Left ventricle myocardium inferior (tissue), 1 donor: ENCODE measurements around the gene PTH1R. TPM values are rescaled to one million over a fixed set of nuclear protein-coding genes. Genes with fewer than 3 reads are reported as not detected.

Experiments used
- DNase-seq: peaks from one replicate; pipeline ENCODE4 v3.0.0-alpha.2; 2020
- H3K27ac ChIP-seq: fragments of 200-600 bp; replicated peaks from 2 replicates; pipeline ENCODE4 v1.8.0; 2021
- H3K27me3 ChIP-seq: fragments of 200-600 bp; 2 replicates; pipeline ENCODE4 v1.8.0; 2021; ENCODE audit warnings: low read depth
- H3K36me3 ChIP-seq: fragments of 200-600 bp; 2 replicates; pipeline ENCODE4 v1.8.0; 2021
- H3K4me1 ChIP-seq: fragments of 200-600 bp; 2 replicates; pipeline ENCODE4 v1.8.0; 2021
- H3K4me3 ChIP-seq: fragments of 200-600 bp; 2 replicates; pipeline ENCODE4 v1.8.0; 2021; ENCODE audit warnings: mild to moderate bottlenecking, moderate library complexity
- H3K9me3 ChIP-seq: fragments of 200-600 bp; replicated peaks from 2 replicates; pipeline ENCODE4 v1.8.0; 2021
- intact Hi-C: fragments of 100-400 bp; cut with micrococcal nuclease; formaldehyde crosslinking; loops from one replicate; pipeline ENCODE4 v1.11.0; 2022
- total RNA-seq: library from RNA; stranded (reverse); fragmentation: NEBNext Ultra II Directional; extraction: Animal tissue kit (Norgen Biotek cat#: 25700); gene quantifications from one replicate; pipeline ENCODE4 v1.2.1, GENCODE V29; 2021
- TF ChIP-seq, protein P1 (sequence below): fragments of 200-600 bp; IDR thresholded peaks from 2 replicates; pipeline ENCODE4 v1.8.0; 2021; ENCODE audit warnings: antibody characterized with exemption, mild to moderate bottlenecking, borderline replicate concordance
- donor health status: DM: no; HTN: yes; CAD: no; lungs with severe emphysema.

The PTH1R gene
- total RNA-seq, 1 donor from 2014 or later = 6.4 TPM

DNA sequence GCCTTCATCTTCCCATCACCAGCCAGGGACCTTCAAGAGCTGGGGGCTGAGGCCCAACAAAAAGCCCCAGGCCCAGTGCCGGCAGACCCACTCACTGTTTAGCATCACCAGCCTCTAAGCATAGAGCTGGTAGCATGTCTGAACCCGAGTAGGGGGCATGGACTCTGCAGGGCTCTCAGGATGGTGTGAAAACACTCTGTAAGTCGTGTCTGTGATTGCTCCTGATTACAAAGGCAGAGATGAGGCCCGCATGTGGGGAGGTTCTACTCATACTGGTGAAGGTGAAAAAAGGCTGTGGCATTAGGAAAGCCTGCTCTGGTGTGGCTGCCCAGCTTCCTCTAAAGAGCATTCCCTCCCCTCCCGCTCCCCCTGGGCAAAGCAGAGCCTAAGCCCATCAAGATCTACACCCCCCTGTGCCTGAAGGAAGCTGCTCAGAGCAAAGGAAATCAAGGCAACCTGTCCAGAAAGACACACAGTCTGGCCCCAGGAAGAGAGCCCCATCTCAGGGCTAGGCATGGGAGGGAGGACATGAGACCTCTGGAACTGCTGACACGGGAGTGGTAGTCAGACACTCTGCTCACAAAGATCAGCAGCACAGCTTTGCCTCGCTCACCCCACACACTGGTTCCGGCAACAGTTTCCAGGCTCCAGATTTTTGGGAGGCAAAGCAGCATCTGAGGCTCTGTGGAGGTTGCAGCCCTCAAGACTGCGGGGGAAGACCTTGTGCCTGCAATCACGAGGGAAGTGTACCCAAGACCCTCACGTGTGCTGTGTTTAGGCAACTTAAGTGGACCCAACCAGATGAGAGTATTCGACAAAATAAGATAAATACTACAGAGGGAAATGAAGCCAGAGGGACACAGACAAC is 62.3 kb downstream of the PTH1R start:
- Histone ChIP-seq H3K9me3 (no peaks in the 10 kb centered on the region), H3K27me3 (no peaks in the 10 kb centered on the region), H3K36me3 (peaks cover 25% of the 10 kb centered on the region), H3K27ac (peak overlapping the region; percentile 90), H3K4me3 (no peak overlapping the region), H3K4me1 (peaks cover 94% of the 10 kb centered on the region)
- TF ChIP-seq, protein P1, sequence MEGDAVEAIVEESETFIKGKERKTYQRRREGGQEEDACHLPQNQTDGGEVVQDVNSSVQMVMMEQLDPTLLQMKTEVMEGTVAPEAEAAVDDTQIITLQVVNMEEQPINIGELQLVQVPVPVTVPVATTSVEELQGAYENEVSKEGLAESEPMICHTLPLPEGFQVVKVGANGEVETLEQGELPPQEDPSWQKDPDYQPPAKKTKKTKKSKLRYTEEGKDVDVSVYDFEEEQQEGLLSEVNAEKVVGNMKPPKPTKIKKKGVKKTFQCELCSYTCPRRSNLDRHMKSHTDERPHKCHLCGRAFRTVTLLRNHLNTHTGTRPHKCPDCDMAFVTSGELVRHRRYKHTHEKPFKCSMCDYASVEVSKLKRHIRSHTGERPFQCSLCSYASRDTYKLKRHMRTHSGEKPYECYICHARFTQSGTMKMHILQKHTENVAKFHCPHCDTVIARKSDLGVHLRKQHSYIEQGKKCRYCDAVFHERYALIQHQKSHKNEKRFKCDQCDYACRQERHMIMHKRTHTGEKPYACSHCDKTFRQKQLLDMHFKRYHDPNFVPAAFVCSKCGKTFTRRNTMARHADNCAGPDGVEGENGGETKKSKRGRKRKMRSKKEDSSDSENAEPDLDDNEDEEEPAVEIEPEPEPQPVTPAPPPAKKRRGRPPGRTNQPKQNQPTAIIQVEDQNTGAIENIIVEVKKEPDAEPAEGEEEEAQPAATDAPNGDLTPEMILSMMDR = no peak
- intact Hi-C loops = no loop called here
- DNase-seq = no peak

DNA sequence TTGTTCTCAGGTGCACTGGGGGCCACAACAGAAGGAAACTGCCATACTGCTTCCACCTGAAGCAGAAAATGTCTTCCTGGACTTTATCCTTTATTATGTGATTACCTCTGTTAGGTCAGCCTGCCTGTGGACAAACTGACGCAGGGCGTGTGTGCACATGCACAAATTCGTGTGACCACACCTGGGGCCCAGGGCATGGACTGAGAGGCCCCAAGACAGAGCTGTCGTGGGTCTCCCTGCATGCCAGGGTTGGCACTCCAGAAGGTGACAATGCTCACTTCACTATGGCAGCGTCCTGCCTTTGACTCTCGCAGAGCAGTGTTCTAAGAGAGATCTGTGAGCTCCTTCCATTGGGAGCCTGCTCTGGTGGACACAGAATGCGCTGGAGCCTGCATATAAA is 64.6 kb downstream of the PTH1R start:
- no peaks in the 10 kb centered on the region for H3K9me3 ChIP-seq

DNA sequence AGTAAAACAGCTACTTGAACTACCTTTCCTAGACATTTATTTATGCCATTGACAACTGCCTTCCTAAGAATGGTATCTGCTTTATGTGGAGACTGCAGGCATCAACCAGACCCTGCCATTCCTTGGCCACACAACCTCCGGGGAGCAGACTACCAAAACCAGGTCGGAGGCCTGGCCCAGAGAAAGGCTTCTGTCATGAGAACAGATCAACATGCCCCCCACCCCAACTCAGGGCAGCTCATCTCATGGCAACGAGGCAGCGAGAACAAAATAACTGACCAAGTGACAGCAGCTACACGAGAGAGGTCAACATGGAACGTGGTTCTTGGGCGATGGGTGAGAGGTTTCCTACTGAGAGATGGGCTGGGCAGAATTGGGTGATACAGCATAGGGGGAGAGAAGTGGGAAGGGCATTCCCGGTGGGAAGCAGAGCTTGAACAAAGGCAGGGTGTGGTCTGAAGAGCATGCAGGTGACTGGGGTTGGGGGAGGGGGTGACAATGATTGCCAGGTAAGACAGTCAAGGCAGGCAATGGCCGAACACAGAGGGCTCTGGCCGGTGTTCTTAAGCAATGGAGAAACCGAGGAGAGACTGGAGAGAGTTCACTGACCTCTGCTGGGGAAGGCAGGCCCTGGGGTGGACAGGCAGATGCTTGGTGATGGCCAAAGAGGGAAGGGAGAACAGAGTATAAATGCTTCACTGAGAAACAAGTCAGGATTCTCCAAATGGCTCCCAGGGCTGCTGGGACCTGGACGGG is 65.1 kb downstream of the PTH1R start:
- DNase-seq = no peak
- intact Hi-C loops = no loop called here
- Histone ChIP-seq H3K9me3 (no peaks in the 10 kb centered on the region), H3K36me3 (peaks cover 19% of the 10 kb centered on the region), H3K27me3 (no peaks in the 10 kb centered on the region), H3K4me1 (peaks cover 94% of the 10 kb centered on the region), H3K4me3 (peak overlapping the region; percentile 7), H3K27ac (peak overlapping the region; percentile 81)
- TF ChIP-seq, protein P1 = no peak

More for the DNA sequence above, 64.6 kb downstream of the PTH1R start:
- Histone ChIP-seq H3K4me3 (no peak overlapping the region), H3K27me3 (no peaks in the 10 kb centered on the region), H3K27ac (peak overlapping the region; percentile 81), H3K36me3 (peaks cover 24% of the 10 kb centered on the region), H3K4me1 (peaks cover 94% of the 10 kb centered on the region)
- intact Hi-C loops = no loop called here
- TF ChIP-seq, protein P1 = no peak
- no peak for DNase-seq

DNA sequence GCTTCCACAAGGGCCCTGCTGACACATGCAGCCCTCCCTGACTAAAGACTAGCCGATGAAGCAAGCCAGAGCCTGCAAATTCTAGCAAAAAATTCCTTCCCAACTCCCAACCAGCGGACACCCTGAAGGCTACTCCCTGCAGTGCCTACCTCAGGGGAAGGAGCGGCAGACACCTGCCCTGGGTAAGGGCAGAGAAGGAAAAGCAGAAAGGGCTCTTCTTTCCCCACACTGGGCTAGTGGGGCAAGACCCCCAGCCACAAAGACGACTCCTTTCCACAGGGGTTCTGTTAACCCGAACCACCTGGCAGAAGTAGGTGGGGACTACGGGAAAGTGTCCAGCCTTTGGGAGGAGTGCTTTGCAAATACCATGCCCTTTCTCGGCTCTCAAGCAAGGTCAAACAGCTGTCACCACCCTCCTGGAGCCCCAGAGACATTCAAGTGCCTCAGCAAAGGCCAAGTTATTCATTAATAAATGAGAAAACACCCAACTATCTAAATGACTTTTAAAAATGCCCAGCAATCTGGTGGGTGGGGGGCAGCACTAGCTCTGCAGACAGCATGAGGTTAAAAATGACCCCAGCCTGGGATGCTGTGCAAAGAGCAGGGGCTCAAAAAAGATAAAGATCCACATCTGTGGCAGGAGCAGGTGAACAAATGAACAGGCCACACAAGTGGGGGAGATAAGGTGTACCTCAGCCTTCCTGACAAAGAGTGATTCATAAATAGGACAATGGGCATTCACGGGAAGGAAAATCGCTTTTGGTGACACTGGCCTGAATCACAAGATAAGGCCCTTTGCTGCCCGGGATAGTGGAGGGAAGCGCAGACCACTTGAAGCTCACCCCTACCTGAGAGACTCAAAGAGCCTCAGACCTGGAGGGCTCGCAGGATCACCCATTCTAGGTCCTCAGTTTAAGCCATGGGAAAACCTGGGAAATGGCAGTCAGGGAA is 66.0 kb downstream of the PTH1R start:
- no peak for DNase-seq
- Histone ChIP-seq H3K27ac (peak overlapping the region; percentile 81), H3K27me3 (no peaks in the 10 kb centered on the region), H3K4me3 (peak overlapping the region; percentile 7), H3K36me3 (peaks cover 19% of the 10 kb centered on the region), H3K4me1 (peaks cover 94% of the 10 kb centered on the region), H3K9me3 (no peaks in the 10 kb centered on the region)
- TF ChIP-seq, protein P1 = no peak
- intact Hi-C loops = no loop called here

DNA sequence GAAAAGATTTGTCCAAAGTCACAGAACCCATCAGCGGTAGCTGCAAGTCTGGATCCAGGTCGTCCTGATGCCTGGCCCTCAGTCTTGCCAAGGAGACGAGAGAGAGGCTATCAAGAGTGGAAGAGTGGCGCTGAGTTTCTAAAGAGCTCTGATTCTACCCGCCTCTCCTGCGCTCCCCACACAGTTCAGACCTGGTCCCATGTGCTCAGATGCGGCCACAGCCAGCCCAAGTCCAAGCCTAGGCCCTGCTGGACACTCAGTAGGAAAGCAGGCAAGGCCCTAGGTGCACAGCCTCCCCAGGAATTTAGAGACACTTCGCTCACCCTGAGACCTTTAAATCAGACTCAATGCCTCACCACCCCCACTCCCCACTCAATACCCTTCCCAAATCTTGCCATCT is 66.7 kb downstream of the PTH1R start:
- DNase-seq = no peak
- H3K4me3 ChIP-seq = no peak overlapping the region
- H3K9me3 ChIP-seq = no peaks in the 10 kb centered on the region
- no peaks in the 10 kb centered on the region for H3K27me3 ChIP-seq
- H3K4me1 ChIP-seq = peaks cover 94% of the 10 kb centered on the region
- peak overlapping the region; percentile 81 for H3K27ac ChIP-seq
- intact Hi-C loops = no loop called here
- TF ChIP-seq, protein P1 = no peak
- peaks cover 18% of the 10 kb centered on the region for H3K36me3 ChIP-seq
